ENCODE results near the gene ASB15. TPM values are rescaled to one million over a fixed set of nuclear protein-coding genes. Genes with fewer than 3 reads are reported as not detected.

The ASB15 gene
- polyA plus RNA-seq, 1 donor from 2014 or later, result not detected

DNA sequence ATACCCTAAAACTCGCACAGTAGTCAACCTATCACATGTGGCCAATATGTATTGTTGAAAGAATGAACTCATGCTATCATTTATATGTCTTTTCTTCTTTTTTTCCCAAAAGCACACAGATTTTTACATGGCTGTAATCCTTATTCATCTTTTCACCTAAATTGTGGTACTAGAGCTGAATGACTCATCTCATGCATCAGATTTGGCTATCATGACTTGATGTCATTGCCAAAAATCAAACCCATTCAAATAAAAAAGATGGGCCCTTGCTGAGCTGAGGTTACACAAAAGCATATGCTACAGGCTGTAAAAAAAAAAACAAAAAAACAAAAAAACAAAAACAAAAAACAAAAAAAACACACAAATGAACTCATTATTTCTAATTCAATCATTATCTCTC is 50.8 kb downstream of the ASB15 start:
- TF ChIP-seq POLR2AphosphoS5 (IDR thresholded peaks at IDR 0.05) (no peak), SMC3 (conservative IDR thresholded peaks at IDR 0.05; ENCODE audit: poor library complexity) (no peak), RAD21 (conservative IDR thresholded peaks at IDR 0.05) (no peak), MXI1 (conservative IDR thresholded peaks at IDR 0.05; ENCODE audit: poor library complexity, severe bottlenecking) (no peak), EP300 (conservative IDR thresholded peaks at IDR 0.05; ENCODE audit: poor library complexity, severe bottlenecking) (no peak), TAF1 (IDR thresholded peaks at IDR 0.05; ENCODE audit: low read depth) (no peak), EZH2 (IDR thresholded peaks at IDR 0.05; ENCODE audit: borderline replicate concordance, insufficient read depth, low read length, poor library complexity, severe bottlenecking) (no peak)
- TF ChIP-seq, protein P1, sequence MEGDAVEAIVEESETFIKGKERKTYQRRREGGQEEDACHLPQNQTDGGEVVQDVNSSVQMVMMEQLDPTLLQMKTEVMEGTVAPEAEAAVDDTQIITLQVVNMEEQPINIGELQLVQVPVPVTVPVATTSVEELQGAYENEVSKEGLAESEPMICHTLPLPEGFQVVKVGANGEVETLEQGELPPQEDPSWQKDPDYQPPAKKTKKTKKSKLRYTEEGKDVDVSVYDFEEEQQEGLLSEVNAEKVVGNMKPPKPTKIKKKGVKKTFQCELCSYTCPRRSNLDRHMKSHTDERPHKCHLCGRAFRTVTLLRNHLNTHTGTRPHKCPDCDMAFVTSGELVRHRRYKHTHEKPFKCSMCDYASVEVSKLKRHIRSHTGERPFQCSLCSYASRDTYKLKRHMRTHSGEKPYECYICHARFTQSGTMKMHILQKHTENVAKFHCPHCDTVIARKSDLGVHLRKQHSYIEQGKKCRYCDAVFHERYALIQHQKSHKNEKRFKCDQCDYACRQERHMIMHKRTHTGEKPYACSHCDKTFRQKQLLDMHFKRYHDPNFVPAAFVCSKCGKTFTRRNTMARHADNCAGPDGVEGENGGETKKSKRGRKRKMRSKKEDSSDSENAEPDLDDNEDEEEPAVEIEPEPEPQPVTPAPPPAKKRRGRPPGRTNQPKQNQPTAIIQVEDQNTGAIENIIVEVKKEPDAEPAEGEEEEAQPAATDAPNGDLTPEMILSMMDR (IDR thresholded peaks at IDR 0.05; ENCODE audit: poor library complexity, severe bottlenecking), result no peak
- TF ChIP-seq, protein P2, sequence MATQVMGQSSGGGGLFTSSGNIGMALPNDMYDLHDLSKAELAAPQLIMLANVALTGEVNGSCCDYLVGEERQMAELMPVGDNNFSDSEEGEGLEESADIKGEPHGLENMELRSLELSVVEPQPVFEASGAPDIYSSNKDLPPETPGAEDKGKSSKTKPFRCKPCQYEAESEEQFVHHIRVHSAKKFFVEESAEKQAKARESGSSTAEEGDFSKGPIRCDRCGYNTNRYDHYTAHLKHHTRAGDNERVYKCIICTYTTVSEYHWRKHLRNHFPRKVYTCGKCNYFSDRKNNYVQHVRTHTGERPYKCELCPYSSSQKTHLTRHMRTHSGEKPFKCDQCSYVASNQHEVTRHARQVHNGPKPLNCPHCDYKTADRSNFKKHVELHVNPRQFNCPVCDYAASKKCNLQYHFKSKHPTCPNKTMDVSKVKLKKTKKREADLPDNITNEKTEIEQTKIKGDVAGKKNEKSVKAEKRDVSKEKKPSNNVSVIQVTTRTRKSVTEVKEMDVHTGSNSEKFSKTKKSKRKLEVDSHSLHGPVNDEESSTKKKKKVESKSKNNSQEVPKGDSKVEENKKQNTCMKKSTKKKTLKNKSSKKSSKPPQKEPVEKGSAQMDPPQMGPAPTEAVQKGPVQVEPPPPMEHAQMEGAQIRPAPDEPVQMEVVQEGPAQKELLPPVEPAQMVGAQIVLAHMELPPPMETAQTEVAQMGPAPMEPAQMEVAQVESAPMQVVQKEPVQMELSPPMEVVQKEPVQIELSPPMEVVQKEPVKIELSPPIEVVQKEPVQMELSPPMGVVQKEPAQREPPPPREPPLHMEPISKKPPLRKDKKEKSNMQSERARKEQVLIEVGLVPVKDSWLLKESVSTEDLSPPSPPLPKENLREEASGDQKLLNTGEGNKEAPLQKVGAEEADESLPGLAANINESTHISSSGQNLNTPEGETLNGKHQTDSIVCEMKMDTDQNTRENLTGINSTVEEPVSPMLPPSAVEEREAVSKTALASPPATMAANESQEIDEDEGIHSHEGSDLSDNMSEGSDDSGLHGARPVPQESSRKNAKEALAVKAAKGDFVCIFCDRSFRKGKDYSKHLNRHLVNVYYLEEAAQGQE (IDR thresholded peaks at IDR 0.05; ENCODE audit: borderline replicate concordance), result no peak
- H4K20me1 ChIP-seq (ENCODE audit: insufficient read depth), result no peaks in the 10 kb centered on the region
- H3K36me3 ChIP-seq (ENCODE audit: insufficient read depth, low read length), result no peaks in the 10 kb centered on the region
- H3K9me3 ChIP-seq (ENCODE audit: low read length), result no peaks in the 10 kb centered on the region
- no peak overlapping the region for H2AFZ ChIP-seq (ENCODE audit: low read depth, low read length)
- no peaks in the 10 kb centered on the region for H3F3A ChIP-seq (ENCODE audit: insufficient read depth, low read length, poor library complexity, severe bottlenecking)
- H3K9ac ChIP-seq (ENCODE audit: low read length), result no peak overlapping the region
- no peak overlapping the region for H3K4me2 ChIP-seq (ENCODE audit: low read length)
- no peak overlapping the region for H3K27ac ChIP-seq (ENCODE audit: low read length)
- no peaks in the 10 kb centered on the region for H3K27me3 ChIP-seq (ENCODE audit: insufficient read depth, low read depth, low read length)
- H3K9me2 ChIP-seq (ENCODE audit: insufficient read depth, low read length), result no peaks in the 10 kb centered on the region
- H3K79me2 ChIP-seq (replicated peaks; ENCODE audit: insufficient read depth, low read length), result no peaks in the 10 kb centered on the region
- H3K4me3 ChIP-seq (ENCODE audit: low read length), result no peak overlapping the region

DNA sequence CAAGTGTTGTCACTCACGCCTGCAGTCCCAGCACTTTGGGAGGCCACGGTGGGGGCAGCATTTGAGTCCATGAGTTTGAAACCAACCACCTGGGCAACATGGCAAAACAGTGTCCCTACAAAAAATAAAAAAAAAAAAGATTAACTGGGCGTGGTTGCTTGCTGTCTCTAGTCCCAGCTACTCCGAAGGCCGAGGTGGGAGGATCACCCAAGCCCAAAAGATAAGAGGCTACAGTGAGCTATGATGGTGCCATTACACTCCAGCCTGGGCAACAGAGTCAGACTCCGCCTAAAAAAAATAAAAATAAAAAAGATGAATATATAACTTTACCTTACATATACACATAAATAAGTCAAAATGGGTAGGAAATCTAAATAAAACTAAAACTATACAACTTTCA is 51.5 kb downstream of the ASB15 start:
- no peaks in the 10 kb centered on the region for H3K27me3 ChIP-seq (ENCODE audit: insufficient read depth, low read depth, low read length)
- H3K4me2 ChIP-seq (ENCODE audit: low read length), result no peak overlapping the region
- H3F3A ChIP-seq (ENCODE audit: insufficient read depth, low read length, poor library complexity, severe bottlenecking), result no peaks in the 10 kb centered on the region
- H2AFZ ChIP-seq (ENCODE audit: low read depth, low read length), result no peak overlapping the region
- H3K4me3 ChIP-seq (ENCODE audit: low read length), result no peak overlapping the region
- no peaks in the 10 kb centered on the region for H3K79me2 ChIP-seq (replicated peaks; ENCODE audit: insufficient read depth, low read length)
- H3K9ac ChIP-seq (ENCODE audit: low read length), result no peak overlapping the region
- no peaks in the 10 kb centered on the region for H3K9me2 ChIP-seq (ENCODE audit: insufficient read depth, low read length)
- no peak overlapping the region for H3K27ac ChIP-seq (ENCODE audit: low read length)
- TF ChIP-seq MXI1 (conservative IDR thresholded peaks at IDR 0.05; ENCODE audit: poor library complexity, severe bottlenecking) (no peak), EP300 (conservative IDR thresholded peaks at IDR 0.05; ENCODE audit: poor library complexity, severe bottlenecking) (no peak), EZH2 (IDR thresholded peaks at IDR 0.05; ENCODE audit: borderline replicate concordance, insufficient read depth, low read length, poor library complexity, severe bottlenecking) (no peak), RAD21 (conservative IDR thresholded peaks at IDR 0.05) (no peak)
- TF ChIP-seq, protein P2 (IDR thresholded peaks at IDR 0.05; ENCODE audit: borderline replicate concordance), result no peak
- H3K9me3 ChIP-seq (ENCODE audit: low read length), result no peaks in the 10 kb centered on the region
- no peaks in the 10 kb centered on the region for H3K36me3 ChIP-seq (ENCODE audit: insufficient read depth, low read length)
- no peaks in the 10 kb centered on the region for H4K20me1 ChIP-seq (ENCODE audit: insufficient read depth)

Data from neural cell (in vitro differentiated cells).